K562 (cell line): ENCODE results near the gene RBFOX2. TPM values are rescaled to one million over a fixed set of nuclear protein-coding genes. Genes with fewer than 3 reads are reported as not detected.

ENCODE experiments used
- ATAC-seq: fragments of 200-7000 bp; cut with Tn5 transposase; 3 replicates; pipeline ENCODE4 v1.9.1; 2020; ENCODE audit warnings: moderate library complexity
- BruUV-seq: library from RNA; stranded (reverse); fragments of 400-500 nt; replicated peaks from 2 replicates; lab custom pipeline; 2021; lab: Mats Ljungman, UMichigan
- CTCF ChIA-PET: fragments of 300-600 bp; formaldehyde crosslinking; extraction: SDS; loops from one replicate; lab custom pipeline; 2021; ENCODE audit warnings: low intra/inter-chr PET ratio; lab: Yijun Ruan, JAX
- POLR2A ChIA-PET: fragments of 300-600, 350-650 bp; sonication (Branson Sonifier 250); formaldehyde crosslinking; extraction: SDS; loops from one replicate; lab custom pipeline; 2021; ENCODE audit warnings: antibody characterized with exemption, inconsistent platforms; lab: Yijun Ruan, JAX
- DNase-seq, 4 experiments: peaks; one replicate each; pipeline versions ENCODE4 v3.0.0 to v3.0.0-alpha.2; 2011 to 2018; ENCODE audit warnings: low spot score in 3 of 4, mixed read lengths in 3 of 4; ENCODE audit errors: extremely low read depth in 1 of 4
- FAIRE-seq: peaks from 2 replicates; lab custom pipeline; 2011; peaks lifted over from hg19 to GRCh38; lab: Jason Lieb, UNC
- H2AFZ ChIP-seq: 2 replicates; pipeline ENCODE4 v1.6.0; 2011; ENCODE audit warnings: low read depth, low read length, control low read depth, inconsistent platforms
- H3K27ac ChIP-seq: fragments of 200-600 bp; 3 replicates; pipeline ENCODE4 v1.8.0; 2011; ENCODE audit warnings: low read depth, mild to moderate bottlenecking, control low read depth, inconsistent platforms, low read length, moderate library complexity, mixed read lengths; ENCODE audit errors: extremely low read depth
- H3K27me3 ChIP-seq, 2 experiments: fragments of 300-600 bp in 1 of 2; 2 replicates in 1 of 2; 3 replicates in 1 of 2; pipeline versions ENCODE4 v1.6.0 to v1.8.0; 2011; ENCODE audit warnings: inconsistent platforms in 2 of 2, low read length in 2 of 2, mild to moderate bottlenecking in 1 of 2, mixed read lengths in 1 of 2, moderate library complexity in 1 of 2; ENCODE audit not compliant: control insufficient read depth in 2 of 2, insufficient read depth in 2 of 2
- H3K36me3 ChIP-seq: fragments of 300-600 bp; 3 replicates; pipeline ENCODE4 v1.8.0; 2011; ENCODE audit warnings: mild to moderate bottlenecking, low read length, inconsistent platforms; ENCODE audit not compliant: control insufficient read depth, insufficient read depth
- H3K4me1 ChIP-seq, 2 experiments: fragments of 200-600 bp in 1 of 2; replicated peaks in 1 of 2; 2 replicates in 1 of 2; 3 replicates in 1 of 2; pipeline versions ENCODE4 v1.5.1 to v1.8.0; 2011; ENCODE audit warnings: inconsistent platforms in 2 of 2, low read length in 2 of 2, mild to moderate bottlenecking in 1 of 2, mixed read lengths in 1 of 2, moderate library complexity in 1 of 2; ENCODE audit not compliant: control insufficient read depth in 2 of 2, insufficient read depth in 2 of 2
- H3K4me2 ChIP-seq: 2 replicates; pipeline ENCODE4 v1.6.1; 2011; ENCODE audit warnings: low read length, control low read depth, inconsistent platforms, mixed read lengths; ENCODE audit not compliant: insufficient read depth
- H3K4me3 ChIP-seq: fragments of 200-600 bp; sonication (generic), shearing (Covaris generic); 2 replicates; pipeline ENCODE4 v1.5.1; 2016; ENCODE audit warnings: control low read depth, inconsistent platforms
- H3K79me2 ChIP-seq: fragments of 200-600 bp; 3 replicates; pipeline ENCODE4 v1.8.0; 2011; ENCODE audit warnings: low read length, inconsistent platforms; ENCODE audit not compliant: control insufficient read depth, insufficient read depth
- H3K9ac ChIP-seq, 2 experiments: 2 replicates each; pipeline versions ENCODE4 v1.6.0 to v1.6.1; 2011; ENCODE audit warnings: low read depth in 2 of 2, low read length in 2 of 2, control low read depth in 1 of 2, inconsistent platforms in 1 of 2, mild to moderate bottlenecking in 1 of 2, mixed read lengths in 1 of 2; ENCODE audit not compliant: insufficient read depth in 1 of 2
- H3K9me1 ChIP-seq: one replicate; pipeline ENCODE4 v1.6.0; 2011; ENCODE audit warnings: inconsistent platforms, mild to moderate bottlenecking, low read length, moderate library complexity; ENCODE audit not compliant: control insufficient read depth, insufficient read depth
- H3K9me3 ChIP-seq: replicated peaks from 2 replicates; pipeline ENCODE4 v1.5.1; 2011; ENCODE audit warnings: low read depth, low read length, inconsistent platforms; ENCODE audit not compliant: control insufficient read depth, insufficient read depth
- H4K20me1 ChIP-seq: replicated peaks from 2 replicates; pipeline ENCODE4 v1.6.1; 2011; ENCODE audit warnings: low read length, inconsistent platforms, mixed read lengths; ENCODE audit not compliant: control insufficient read depth, insufficient read depth
- CHD2 ChIP-seq: IDR thresholded peaks from 2 replicates; pipeline ENCODE4 v1.6.1; 2011; ENCODE audit warnings: low read depth, low read length
- DACH1 ChIP-seq: fragments of 450-650 bp; IDR thresholded peaks from 2 replicates; pipeline ENCODE4 v1.6.1; 2018; ENCODE audit not compliant: partially characterized antibody
- DMBX1 ChIP-seq: fragments of 250-450 bp; sonication (Bioruptor Pico); IDR thresholded peaks from 2 replicates; pipeline ENCODE4 v1.8.0; 2022; ENCODE audit warnings: inconsistent platforms, mild to moderate bottlenecking, moderate library complexity, borderline replicate concordance
- MEF2D ChIP-seq: conservative IDR thresholded peaks from 2 replicates; pipeline ENCODE4 v1.6.1; 2016; ENCODE audit warnings: low read depth, missing genetic modification characterization, missing compliant biosample characterization
- NELFE ChIP-seq: IDR thresholded peaks from 2 replicates; pipeline ENCODE4 v1.6.1; 2011; ENCODE audit warnings: mild to moderate bottlenecking; ENCODE audit not compliant: insufficient read depth, insufficient read length
- PCBP2 ChIP-seq: fragments of 200-400 bp; formaldehyde crosslinking; IDR thresholded peaks from 2 replicates; pipeline ENCODE4 v1.6.1; 2018; ENCODE audit warnings: low read length, low read depth, mild to moderate bottlenecking, moderate library complexity; ENCODE audit not compliant: poor library complexity, severe bottlenecking
- POLR2AphosphoS2 ChIP-seq: IDR thresholded peaks from 2 replicates; pipeline ENCODE4 v1.6.1; 2012; ENCODE audit warnings: low read length, improper control_type of control experiment
- PREB ChIP-seq: sonication (generic); formaldehyde crosslinking; IDR thresholded peaks from 2 replicates; pipeline ENCODE4 v1.8.1; 2023; ENCODE audit warnings: mild to moderate bottlenecking, missing genetic modification reagents
- REST ChIP-seq, 2 experiments: fragments of 450-650 bp; formaldehyde crosslinking in 1 of 2; IDR thresholded peaks; 2 replicates each; pipeline versions ENCODE4 v1.4.0 to v1.6.1; 2014 to 2020; ENCODE audit warnings: mild to moderate bottlenecking in 2 of 2, borderline replicate concordance in 1 of 2, low read depth in 1 of 2
- SMAD1 ChIP-seq: fragments of 150-350 bp; IDR thresholded peaks from 2 replicates; pipeline ENCODE4 v1.6.1; 2014; ENCODE audit warnings: low read length, low read depth; ENCODE audit not compliant: partially characterized antibody
- ZNF239 ChIP-seq: fragments of 250-450 bp; sonication (Bioruptor Pico); IDR thresholded peaks from 2 replicates; pipeline ENCODE4 v1.4.0; 2020; ENCODE audit warnings: mild to moderate bottlenecking
- ZNF41 ChIP-seq: fragments of 250-450 bp; sonication (Bioruptor Pico); conservative IDR thresholded peaks from 2 replicates; pipeline ENCODE4 v1.4.0; 2020; ENCODE audit warnings: mild to moderate bottlenecking
- WGBS: fragments of 100-300 bp; shearing (Covaris generic); methylation state at CpG from one replicate; pipeline ENCODE4 v1.1.6; 2016; ENCODE audit warnings: low coverage, mixed read lengths; ENCODE audit not compliant: insufficient coverage; ENCODE audit errors: missing lambda C conversion rate; 5-methylcytosine and 5-hydroxymethylcytosine counted together
- in situ Hi-C: fragments of 300-500 bp; cut with MboI; formaldehyde crosslinking; loops from 4 replicates; pipeline ENCODE4 v1.15.0; 2018; ENCODE audit warnings: inconsistent platforms, mixed read lengths
- intact Hi-C: fragments of 100-400 bp; cut with micrococcal nuclease; formaldehyde crosslinking; loops from 2 replicates; pipeline ENCODE4 v1.14.2; 2022
- polyA plus RNA-seq, 8 experiments: library from polyadenylated mRNA; depleted of rRNA in 4 of 8; stranded (reverse) in 5 of 8; unstranded in 3 of 8; fragments of >200 nt; fragmentation: Nextera tagmentation in 2 of 8; fragmentation: Illumina TruSeq in 1 of 8; extraction: Ambion mirVana in 2 of 8; extraction: Trizol in 1 of 8; gene quantifications; 2 replicates each; pipeline versions ENCODE4 v1.2.1 to v1.2.3, GENCODE V29; 2011 to 2014; ENCODE audit warnings: inconsistent platforms in 1 of 8, missing spikeins in 1 of 8
- total RNA-seq, 7 experiments: library from RNA; depleted of rRNA in 6 of 7; stranded (reverse); fragments of >200 nt in 6 of 7; fragmentation: Illumina TruSeq in 2 of 7; extraction: Trizol in 2 of 7; gene quantifications; 2 replicates each; pipeline versions ENCODE4 v1.2.1 to v1.2.3, GENCODE V29; 2011 to 2021; ENCODE audit warnings: low replicate concordance in 1 of 7
- TF ChIP-seq, protein P1 (sequence below): fragments of 450-650 bp; IDR thresholded peaks from 2 replicates; pipeline ENCODE4 v1.6.1; 2017; ENCODE audit warnings: mild to moderate bottlenecking, moderate library complexity

RBFOX2 gene
- total and polyA plus RNA-seq, 9 of the 15 experiments (the other 6 are each of a cell fraction or from before 2014, with no cell fraction given), result 5.8 to 24.8 (median 14.2) TPM

GRCh38 chr22:35784633-35785032, 244.0 kb downstream of the RBFOX2 start:
- no peak for ATAC-seq
- POLR2A ChIA-PET, result no interaction called here
- no peak overlapping the region for H3K9ac ChIP-seq
- no peaks in the 10 kb centered on the region for H3K9me3 ChIP-seq
- no peak overlapping the region for H3K4me3 ChIP-seq
- H3K4me2 ChIP-seq, result no peak overlapping the region
- no peaks in the 10 kb centered on the region for H4K20me1 ChIP-seq
- H3K27me3 ChIP-seq, result no peaks in the 10 kb centered on the region
- WGBS, result 95% methylated on average over 6 of the region's 21 CpGs
- intact Hi-C loops (no loop called here), in situ Hi-C loops (no loop called here)
- BruUV-seq, result no TSS peak
- H3K27ac ChIP-seq, result no peak overlapping the region
- no peaks in the 10 kb centered on the region for H3K9me1 ChIP-seq
- H3K4me1 ChIP-seq, result no peaks in the 10 kb centered on the region; a peak in 2 of 5 replicates
- FAIRE-seq, result no peak
- H2AFZ ChIP-seq, result no peak overlapping the region
- DNase-seq, result no peak
- H3K79me2 ChIP-seq, result no peaks in the 10 kb centered on the region
- CTCF ChIA-PET, result no interaction called here
- peaks cover 10% of the 10 kb centered on the region; the same call in 2 of the 3 replicates for H3K36me3 ChIP-seq
- TF ChIP-seq ZNF41 (no peak), REST (IDR thresholded peaks at IDR 0.05; ENCODE audit: borderline replicate concordance) (no peak), REST (CRISPR knock-in tag; IDR thresholded peaks at IDR 0.05; ENCODE audit: low read depth) (no peak), PCBP2 (no peak), DACH1 (no peak), DMBX1 (no peak), PREB (CRISPR knock-in tag) (no peak), SMAD1 (no peak), CHD2 (no peak), NELFE (no peak), ZNF239 (CRISPR knock-in tag) (no peak), POLR2AphosphoS2 (no peak), MEF2D (tag) (no peak)
- TF ChIP-seq, protein P1, sequence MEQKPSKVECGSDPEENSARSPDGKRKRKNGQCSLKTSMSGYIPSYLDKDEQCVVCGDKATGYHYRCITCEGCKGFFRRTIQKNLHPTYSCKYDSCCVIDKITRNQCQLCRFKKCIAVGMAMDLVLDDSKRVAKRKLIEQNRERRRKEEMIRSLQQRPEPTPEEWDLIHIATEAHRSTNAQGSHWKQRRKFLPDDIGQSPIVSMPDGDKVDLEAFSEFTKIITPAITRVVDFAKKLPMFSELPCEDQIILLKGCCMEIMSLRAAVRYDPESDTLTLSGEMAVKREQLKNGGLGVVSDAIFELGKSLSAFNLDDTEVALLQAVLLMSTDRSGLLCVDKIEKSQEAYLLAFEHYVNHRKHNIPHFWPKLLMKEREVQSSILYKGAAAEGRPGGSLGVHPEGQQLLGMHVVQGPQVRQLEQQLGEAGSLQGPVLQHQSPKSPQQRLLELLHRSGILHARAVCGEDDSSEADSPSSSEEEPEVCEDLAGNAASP, result no peak
